ENCODE measurements around the gene FAM131A. TPM values are rescaled to one million over a fixed set of nuclear protein-coding genes. Genes with fewer than 3 reads are reported as not detected.

Gene FAM131A
- total RNA-seq, 1 experiment from 2014 or later: 23.0 TPM

DNA sequence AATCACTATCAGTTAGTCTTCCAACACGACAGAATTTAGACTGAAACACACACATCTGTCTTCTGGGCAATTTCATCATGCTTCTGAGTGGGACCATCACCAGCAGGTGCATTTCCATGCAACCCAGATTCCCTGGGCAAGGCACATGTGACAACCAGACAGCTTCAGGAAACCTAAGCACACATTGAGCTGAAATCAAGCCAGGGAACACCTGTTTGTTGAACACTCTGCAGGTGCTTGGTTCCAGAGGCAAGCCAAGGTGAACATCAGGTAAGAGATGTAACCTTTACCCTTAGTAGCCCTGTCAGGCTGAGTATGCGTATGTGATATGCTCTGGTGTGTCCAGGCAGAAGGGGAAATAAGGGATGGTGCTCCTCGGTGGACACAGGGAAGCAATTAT is 41.6 kb upstream of the FAM131A start (continued):
- TF ChIP-seq, protein P1, sequence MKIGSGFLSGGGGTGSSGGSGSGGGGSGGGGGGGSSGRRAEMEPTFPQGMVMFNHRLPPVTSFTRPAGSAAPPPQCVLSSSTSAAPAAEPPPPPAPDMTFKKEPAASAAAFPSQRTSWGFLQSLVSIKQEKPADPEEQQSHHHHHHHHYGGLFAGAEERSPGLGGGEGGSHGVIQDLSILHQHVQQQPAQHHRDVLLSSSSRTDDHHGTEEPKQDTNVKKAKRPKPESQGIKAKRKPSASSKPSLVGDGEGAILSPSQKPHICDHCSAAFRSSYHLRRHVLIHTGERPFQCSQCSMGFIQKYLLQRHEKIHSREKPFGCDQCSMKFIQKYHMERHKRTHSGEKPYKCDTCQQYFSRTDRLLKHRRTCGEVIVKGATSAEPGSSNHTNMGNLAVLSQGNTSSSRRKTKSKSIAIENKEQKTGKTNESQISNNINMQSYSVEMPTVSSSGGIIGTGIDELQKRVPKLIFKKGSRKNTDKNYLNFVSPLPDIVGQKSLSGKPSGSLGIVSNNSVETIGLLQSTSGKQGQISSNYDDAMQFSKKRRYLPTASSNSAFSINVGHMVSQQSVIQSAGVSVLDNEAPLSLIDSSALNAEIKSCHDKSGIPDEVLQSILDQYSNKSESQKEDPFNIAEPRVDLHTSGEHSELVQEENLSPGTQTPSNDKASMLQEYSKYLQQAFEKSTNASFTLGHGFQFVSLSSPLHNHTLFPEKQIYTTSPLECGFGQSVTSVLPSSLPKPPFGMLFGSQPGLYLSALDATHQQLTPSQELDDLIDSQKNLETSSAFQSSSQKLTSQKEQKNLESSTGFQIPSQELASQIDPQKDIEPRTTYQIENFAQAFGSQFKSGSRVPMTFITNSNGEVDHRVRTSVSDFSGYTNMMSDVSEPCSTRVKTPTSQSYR (CRISPR knock-in tag; IDR thresholded peaks at IDR 0.05): no peak
- TF ChIP-seq NR3C1 (CRISPR knock-in tag; conservative IDR thresholded peaks at IDR 0.05; ENCODE audit: low read depth): no peak
- no peak for TF ChIP-seq ESRRA (CRISPR knock-in tag; IDR thresholded peaks at IDR 0.05; ENCODE audit: borderline replicate concordance)
- TF ChIP-seq, protein P2, sequence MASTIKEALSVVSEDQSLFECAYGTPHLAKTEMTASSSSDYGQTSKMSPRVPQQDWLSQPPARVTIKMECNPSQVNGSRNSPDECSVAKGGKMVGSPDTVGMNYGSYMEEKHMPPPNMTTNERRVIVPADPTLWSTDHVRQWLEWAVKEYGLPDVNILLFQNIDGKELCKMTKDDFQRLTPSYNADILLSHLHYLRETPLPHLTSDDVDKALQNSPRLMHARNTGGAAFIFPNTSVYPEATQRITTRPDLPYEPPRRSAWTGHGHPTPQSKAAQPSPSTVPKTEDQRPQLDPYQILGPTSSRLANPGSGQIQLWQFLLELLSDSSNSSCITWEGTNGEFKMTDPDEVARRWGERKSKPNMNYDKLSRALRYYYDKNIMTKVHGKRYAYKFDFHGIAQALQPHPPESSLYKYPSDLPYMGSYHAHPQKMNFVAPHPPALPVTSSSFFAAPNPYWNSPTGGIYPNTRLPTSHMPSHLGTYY (CRISPR knock-in tag; IDR thresholded peaks at IDR 0.05): no peak
- TF ChIP-seq FOXJ3 (CRISPR knock-in tag; IDR thresholded peaks at IDR 0.05; ENCODE audit: borderline replicate concordance): no peak
- TF ChIP-seq, protein P3, sequence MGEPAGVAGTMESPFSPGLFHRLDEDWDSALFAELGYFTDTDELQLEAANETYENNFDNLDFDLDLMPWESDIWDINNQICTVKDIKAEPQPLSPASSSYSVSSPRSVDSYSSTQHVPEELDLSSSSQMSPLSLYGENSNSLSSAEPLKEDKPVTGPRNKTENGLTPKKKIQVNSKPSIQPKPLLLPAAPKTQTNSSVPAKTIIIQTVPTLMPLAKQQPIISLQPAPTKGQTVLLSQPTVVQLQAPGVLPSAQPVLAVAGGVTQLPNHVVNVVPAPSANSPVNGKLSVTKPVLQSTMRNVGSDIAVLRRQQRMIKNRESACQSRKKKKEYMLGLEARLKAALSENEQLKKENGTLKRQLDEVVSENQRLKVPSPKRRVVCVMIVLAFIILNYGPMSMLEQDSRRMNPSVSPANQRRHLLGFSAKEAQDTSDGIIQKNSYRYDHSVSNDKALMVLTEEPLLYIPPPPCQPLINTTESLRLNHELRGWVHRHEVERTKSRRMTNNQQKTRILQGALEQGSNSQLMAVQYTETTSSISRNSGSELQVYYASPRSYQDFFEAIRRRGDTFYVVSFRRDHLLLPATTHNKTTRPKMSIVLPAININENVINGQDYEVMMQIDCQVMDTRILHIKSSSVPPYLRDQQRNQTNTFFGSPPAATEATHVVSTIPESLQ (CRISPR knock-in tag; IDR thresholded peaks at IDR 0.05): no peak
- TF ChIP-seq, protein P4, sequence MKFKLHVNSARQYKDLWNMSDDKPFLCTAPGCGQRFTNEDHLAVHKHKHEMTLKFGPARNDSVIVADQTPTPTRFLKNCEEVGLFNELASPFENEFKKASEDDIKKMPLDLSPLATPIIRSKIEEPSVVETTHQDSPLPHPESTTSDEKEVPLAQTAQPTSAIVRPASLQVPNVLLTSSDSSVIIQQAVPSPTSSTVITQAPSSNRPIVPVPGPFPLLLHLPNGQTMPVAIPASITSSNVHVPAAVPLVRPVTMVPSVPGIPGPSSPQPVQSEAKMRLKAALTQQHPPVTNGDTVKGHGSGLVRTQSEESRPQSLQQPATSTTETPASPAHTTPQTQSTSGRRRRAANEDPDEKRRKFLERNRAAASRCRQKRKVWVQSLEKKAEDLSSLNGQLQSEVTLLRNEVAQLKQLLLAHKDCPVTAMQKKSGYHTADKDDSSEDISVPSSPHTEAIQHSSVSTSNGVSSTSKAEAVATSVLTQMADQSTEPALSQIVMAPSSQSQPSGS (CRISPR knock-in tag; IDR thresholded peaks at IDR 0.05; ENCODE audit: borderline replicate concordance, low read depth): no peak

DNA sequence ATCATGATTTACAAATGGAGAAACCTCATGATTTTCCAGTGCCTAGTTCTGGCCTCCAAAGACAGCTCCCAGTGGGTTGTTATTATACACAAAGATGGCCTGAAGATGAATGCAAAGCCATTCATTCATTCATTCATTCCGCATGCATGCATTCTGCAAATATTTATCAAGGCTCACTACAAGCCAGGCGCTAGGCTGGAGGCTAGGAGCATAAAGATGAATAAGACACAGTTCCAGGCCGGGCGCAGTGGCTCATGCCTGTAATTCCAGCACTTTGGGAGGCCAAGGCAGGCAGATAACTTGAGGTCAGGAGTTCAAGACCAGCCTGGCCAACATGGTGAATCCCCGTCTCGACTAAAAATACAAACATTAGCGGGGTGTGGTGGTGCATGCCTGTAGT is 40.8 kb upstream of the FAM131A start:
- Mint-ChIP-seq H3K4me3 (no peak overlapping the region), H3K36me3 (peaks cover 19% of the 10 kb centered on the region), H3K4me1 (peaks cover 12% of the 10 kb centered on the region), H3K27me3 (ENCODE audit: low read depth) (peaks cover 5% of the 10 kb centered on the region; the same call in 1 of the 2 replicates), H3K9me3 (no peaks in the 10 kb centered on the region), H3K27ac (no peak overlapping the region)
- DNase-seq (ENCODE audit: low spot score) (no peak), ATAC-seq (no peak)
- CTCF ChIA-PET: interaction anchor here (0.7 kb wide), 1 partner anchor 1315 kb away, joined by 3 read pairs; no protein-coding TSS in a partner anchor
- POLR2A ChIA-PET: interaction anchor here (0.6 kb wide), 1 partner anchor 407 kb away, joined by 4 read pairs; no protein-coding TSS in a partner anchor
- TF ChIP-seq, protein P5, sequence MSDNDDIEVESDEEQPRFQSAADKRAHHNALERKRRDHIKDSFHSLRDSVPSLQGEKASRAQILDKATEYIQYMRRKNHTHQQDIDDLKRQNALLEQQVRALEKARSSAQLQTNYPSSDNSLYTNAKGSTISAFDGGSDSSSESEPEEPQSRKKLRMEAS (CRISPR knock-in tag; IDR thresholded peaks at IDR 0.05): no peak
- TF ChIP-seq NR1H2 (CRISPR knock-in tag; IDR thresholded peaks at IDR 0.05) (no peak), FOXP1 (CRISPR knock-in tag; IDR thresholded peaks at IDR 0.05; ENCODE audit: borderline replicate concordance) (no peak), OVOL2 (CRISPR knock-in tag; IDR thresholded peaks at IDR 0.05; ENCODE audit: borderline replicate concordance) (no peak), TP53 (CRISPR knock-in tag; IDR thresholded peaks at IDR 0.05) (no peak), RORB (CRISPR knock-in tag; IDR thresholded peaks at IDR 0.05) (no peak), MYBL2 (CRISPR knock-in tag; IDR thresholded peaks at IDR 0.05) (no peak), ETV6 (CRISPR knock-in tag; IDR thresholded peaks at IDR 0.05) (no peak), CREM (CRISPR knock-in tag; IDR thresholded peaks at IDR 0.05) (no peak), SP1 (CRISPR knock-in tag; conservative IDR thresholded peaks at IDR 0.05) (no peak), TEAD4 (CRISPR knock-in tag; IDR thresholded peaks at IDR 0.05) (no peak)
- TF ChIP-seq, protein P6, sequence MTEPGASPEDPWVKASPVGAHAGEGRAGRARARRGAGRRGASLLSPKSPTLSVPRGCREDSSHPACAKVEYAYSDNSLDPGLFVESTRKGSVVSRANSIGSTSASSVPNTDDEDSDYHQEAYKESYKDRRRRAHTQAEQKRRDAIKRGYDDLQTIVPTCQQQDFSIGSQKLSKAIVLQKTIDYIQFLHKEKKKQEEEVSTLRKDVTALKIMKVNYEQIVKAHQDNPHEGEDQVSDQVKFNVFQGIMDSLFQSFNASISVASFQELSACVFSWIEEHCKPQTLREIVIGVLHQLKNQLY (CRISPR knock-in tag; IDR thresholded peaks at IDR 0.05): no peak
- TF ChIP-seq, protein P7, sequence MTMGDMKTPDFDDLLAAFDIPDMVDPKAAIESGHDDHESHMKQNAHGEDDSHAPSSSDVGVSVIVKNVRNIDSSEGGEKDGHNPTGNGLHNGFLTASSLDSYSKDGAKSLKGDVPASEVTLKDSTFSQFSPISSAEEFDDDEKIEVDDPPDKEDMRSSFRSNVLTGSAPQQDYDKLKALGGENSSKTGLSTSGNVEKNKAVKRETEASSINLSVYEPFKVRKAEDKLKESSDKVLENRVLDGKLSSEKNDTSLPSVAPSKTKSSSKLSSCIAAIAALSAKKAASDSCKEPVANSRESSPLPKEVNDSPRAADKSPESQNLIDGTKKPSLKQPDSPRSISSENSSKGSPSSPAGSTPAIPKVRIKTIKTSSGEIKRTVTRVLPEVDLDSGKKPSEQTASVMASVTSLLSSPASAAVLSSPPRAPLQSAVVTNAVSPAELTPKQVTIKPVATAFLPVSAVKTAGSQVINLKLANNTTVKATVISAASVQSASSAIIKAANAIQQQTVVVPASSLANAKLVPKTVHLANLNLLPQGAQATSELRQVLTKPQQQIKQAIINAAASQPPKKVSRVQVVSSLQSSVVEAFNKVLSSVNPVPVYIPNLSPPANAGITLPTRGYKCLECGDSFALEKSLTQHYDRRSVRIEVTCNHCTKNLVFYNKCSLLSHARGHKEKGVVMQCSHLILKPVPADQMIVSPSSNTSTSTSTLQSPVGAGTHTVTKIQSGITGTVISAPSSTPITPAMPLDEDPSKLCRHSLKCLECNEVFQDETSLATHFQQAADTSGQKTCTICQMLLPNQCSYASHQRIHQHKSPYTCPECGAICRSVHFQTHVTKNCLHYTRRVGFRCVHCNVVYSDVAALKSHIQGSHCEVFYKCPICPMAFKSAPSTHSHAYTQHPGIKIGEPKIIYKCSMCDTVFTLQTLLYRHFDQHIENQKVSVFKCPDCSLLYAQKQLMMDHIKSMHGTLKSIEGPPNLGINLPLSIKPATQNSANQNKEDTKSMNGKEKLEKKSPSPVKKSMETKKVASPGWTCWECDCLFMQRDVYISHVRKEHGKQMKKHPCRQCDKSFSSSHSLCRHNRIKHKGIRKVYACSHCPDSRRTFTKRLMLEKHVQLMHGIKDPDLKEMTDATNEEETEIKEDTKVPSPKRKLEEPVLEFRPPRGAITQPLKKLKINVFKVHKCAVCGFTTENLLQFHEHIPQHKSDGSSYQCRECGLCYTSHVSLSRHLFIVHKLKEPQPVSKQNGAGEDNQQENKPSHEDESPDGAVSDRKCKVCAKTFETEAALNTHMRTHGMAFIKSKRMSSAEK (CRISPR knock-in tag; IDR thresholded peaks at IDR 0.05; ENCODE audit: borderline replicate concordance): no peak
- TF ChIP-seq, protein P2 (CRISPR knock-in tag; IDR thresholded peaks at IDR 0.05): no peak
- TF ChIP-seq, protein P8, sequence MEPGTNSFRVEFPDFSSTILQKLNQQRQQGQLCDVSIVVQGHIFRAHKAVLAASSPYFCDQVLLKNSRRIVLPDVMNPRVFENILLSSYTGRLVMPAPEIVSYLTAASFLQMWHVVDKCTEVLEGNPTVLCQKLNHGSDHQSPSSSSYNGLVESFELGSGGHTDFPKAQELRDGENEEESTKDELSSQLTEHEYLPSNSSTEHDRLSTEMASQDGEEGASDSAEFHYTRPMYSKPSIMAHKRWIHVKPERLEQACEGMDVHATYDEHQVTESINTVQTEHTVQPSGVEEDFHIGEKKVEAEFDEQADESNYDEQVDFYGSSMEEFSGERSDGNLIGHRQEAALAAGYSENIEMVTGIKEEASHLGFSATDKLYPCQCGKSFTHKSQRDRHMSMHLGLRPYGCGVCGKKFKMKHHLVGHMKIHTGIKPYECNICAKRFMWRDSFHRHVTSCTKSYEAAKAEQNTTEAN (CRISPR knock-in tag; IDR thresholded peaks at IDR 0.05): no peak

Data from WTC11 (cell line).